Renal cortex interstitium (tissue), 11 donors: ENCODE results near the gene MEGF11. TPM values are rescaled to one million over a fixed set of nuclear protein-coding genes. Genes with fewer than 3 reads are reported as not detected.

Experiments
- DNase-seq, 11 donors: peaks; one replicate each; pipeline ENCODE4 v3.0.0-alpha.2; 2013; ENCODE audit warnings: low read depth in 9 of 11, low spot score in 4 of 11; ENCODE audit errors: extremely low read depth in 1 of 11
- polyA plus RNA-seq, 3 donors: library from polyadenylated mRNA; unstranded; fragments of 120-200 nt; gene quantifications; one replicate each; pipeline ENCODE4 v1.2.1, GENCODE V29; 2013; ENCODE audit not compliant: insufficient read length in 3 of 3

The MEGF11 gene
- polyA plus RNA-seq, 3 donors = 1.6 to 3.3 (median 2.3) TPM

DNA sequence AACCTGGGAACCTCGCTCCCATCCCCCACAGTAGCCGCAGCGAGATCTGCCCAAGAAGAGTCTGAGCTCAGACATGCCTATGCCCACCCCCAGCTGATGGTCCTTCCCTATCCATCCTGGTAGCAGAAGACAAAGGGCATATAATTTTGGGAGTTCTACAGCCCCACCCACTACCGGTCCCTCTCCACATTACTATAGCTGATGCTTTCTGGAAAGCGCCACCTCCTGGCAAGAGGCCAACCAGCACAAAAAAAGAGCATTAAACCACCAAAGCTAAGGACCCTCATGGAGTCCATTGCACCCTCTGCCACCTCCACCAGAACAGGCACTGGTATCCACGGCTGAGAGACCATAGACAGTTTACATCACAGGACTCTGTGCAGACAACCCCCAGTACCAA is 168.4 kb downstream of the MEGF11 start:
- no peak for DNase-seq

- DNase-seq = no peak
These were observed 168.8 kb downstream of the MEGF11 start for GRCh38 chr15:66084704-66085103.

- DNase-seq = peak in 4 of 11 donors; percentile 15 to 46 (median 36)
These were observed 172.7 kb downstream of the MEGF11 start for GRCh38 chr15:66080717-66081398.

DNA sequence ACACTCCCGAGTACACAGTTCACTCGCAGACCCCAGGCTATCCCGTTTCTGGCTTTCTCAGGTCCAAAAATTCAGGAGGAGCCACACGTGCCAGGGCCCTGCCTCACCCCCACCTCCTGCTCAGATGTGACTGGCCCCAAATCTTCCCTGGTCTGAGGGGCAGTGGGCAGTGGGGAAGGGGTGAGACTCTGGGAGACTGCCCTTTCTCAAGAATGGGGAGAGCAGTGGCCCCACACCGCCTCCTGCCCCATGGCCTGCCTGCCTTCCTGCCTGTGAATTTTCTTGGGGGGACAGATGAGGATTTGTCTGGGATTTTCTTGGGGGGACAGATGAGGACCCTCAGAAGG is 174.6 kb downstream of the MEGF11 start:
- DNase-seq = no peak

DNA sequence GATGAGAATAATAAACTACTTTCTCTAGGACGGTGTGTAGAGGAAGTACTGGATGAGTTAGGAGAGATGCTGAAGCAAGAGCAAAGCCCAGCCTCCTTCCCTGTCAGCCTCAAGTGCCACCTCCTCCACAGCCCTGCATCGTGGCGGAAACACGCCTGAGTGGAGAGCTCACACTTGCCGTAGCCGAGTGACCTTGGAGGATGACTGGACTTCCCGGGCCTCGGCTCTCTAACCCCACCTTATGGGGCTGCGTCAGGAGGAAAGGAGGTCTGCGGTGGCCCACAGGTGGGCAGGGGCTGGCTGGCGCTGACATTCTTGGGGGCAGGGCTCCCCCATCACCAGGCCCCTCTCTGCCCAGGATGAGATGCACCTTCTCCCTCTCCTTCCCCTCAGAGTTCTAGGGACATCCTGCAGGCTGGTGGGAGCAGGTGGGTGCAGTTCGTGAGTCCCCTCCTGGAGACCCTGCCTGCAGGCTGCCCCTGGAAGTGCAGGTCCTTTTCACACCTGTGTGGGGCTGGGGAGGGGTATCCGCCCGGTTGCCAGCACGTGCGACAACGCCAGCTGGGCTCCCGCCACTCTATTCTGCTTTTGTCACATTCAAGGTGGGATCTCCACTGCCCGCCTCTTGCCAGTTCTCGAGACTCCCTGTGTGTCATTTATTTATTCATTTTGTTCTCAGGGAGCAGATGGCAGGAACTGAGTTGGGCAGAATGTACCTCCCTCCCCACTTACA is 175.2 kb downstream of the MEGF11 start:
- DNase-seq = no peak

- DNase-seq = no peak
These were observed 176.3 kb downstream of the MEGF11 start for GRCh38 chr15:66077320-66077663.

- DNase-seq = no peak
These were observed 176.8 kb downstream of the MEGF11 start for GRCh38 chr15:66076591-66077319.

DNA sequence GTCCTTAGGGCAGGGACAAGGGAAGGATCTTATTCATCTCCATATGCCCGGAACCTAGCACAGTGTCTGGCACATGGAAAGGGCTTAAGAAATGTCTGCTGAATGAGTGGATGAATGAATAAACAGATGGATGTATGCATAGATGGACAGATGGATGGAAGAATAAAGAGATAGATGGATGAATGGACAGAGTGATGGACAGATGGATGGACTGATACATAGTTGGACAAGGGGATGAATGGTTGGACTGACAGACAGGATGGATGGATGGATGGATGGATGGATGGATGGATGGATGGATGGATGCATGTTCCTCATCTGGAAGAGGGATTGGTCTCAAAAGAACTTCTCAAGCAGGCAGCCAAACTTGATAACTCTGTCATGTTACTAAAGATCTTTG is 177.6 kb downstream of the MEGF11 start:
- no peak for DNase-seq

GRCh38 chr15:66072616-66073361 is 180.8 kb downstream of the MEGF11 start:
- no peak for DNase-seq

- no peak for DNase-seq
These were observed 181.6 kb downstream of the MEGF11 start for GRCh38 chr15:66071921-66072295.

DNA sequence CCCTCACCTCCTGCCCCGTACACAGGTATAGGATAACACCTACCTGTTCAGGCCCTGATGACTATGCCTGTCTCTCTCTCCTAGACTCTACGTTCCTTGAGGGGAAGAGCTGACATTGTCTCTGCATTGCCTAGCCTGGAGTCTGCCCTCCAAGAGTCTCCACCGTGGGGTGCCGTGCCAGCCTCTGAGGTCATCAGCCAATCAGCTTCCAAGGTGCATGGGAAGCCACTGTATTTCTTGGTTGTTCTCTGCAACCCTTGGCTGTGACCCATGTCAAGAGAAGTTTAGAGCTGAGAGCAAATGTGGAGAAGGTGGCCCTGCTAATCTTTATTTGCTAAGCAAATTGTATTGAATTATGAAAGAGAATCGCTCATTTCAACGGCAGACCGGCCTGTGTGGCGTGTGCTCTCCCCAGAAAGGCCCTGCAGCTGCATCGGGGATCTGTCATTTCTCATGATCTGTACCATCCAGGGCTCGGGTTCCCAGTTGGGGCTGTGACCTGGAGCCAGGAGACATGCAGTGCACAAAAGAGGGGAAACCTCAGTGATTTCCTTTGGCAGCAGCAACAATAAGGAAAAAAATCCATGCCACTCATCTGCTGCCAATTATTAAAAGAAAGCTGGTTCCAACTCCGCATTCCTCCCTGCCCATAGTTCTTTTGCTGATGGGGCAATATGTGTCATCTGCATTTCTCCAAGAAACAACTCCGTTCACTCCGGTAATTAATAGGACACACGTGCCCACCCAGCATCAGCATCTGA is 182.2 kb downstream of the MEGF11 start:
- no peak for DNase-seq

GRCh38 chr15:66070220-66070934 is 183.2 kb downstream of the MEGF11 start:
- no peak for DNase-seq

DNA sequence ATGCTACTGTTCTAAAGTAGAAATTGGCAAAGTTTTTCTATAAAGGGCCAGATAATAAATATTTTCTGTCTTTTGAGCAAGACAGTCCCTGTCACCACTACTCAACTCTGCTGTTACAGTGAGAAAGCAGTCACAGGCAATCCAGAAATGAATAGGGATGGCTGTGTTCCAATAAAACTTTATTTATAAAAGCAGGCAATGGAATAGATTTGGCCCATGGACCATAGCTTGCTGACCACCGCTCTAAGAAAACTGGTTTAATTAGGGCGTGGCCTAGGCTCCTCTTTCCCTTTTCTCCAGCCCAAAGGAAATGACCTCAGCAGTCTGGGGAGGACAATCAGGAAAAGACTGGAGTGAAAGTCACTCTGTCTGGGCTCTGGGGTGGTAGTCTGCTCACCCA is 183.8 kb downstream of the MEGF11 start:
- DNase-seq = no peak

GRCh38 chr15:66068801-66069200 is 184.7 kb downstream of the MEGF11 start:
- DNase-seq = no peak

DNA sequence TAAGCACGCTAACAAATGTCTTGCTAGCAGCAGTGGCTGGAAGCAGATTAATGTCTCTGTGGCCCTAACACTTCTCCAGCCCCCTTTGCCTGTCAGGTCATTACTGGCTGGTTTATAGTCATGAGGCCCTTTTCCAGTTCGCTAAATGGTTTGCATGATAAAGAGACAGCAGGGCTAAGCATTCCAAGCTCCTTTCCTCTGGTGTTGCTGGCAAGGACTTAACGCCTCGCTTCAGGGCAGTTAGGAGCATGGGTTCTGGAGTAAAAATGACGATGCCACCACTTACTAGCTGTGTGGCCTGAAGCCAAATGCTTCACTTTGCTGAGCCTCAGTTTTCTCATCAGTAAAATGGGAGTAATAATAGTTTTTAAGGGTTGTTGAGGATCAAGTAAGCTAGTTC is 185.9 kb downstream of the MEGF11 start:
- no peak for DNase-seq

GRCh38 chr15:66066481-66066880 is 187.1 kb downstream of the MEGF11 start:
- DNase-seq = no peak

DNA sequence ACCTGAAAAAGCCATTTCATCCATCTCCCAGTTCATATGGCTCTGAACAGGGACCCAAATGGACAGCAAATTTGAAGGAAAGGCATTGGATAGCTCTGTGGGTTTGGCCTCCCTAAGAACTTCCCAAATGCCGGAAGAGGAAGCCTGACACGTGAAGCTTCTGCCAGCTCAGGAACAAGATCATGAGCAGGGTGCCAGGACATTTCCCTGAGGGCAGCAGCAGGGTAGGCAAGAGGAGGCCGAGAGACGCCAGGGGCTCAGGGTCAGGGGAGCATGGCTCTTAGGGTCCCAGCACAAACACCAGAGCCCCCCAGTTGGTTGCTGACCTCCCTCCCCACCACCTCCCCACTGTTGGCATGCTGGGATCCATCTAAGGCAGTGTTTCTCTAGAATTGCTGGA is 187.5 kb downstream of the MEGF11 start:
- DNase-seq = no peak

GRCh38 chr15:66065325-66065724 is 188.2 kb downstream of the MEGF11 start:
- DNase-seq = no peak
